Measurements from ENCODE around the gene ARHGAP33. TPM values are rescaled to one million over a fixed set of nuclear protein-coding genes. Genes with fewer than 3 reads are reported as not detected.

ARHGAP33 gene
- total and polyA plus RNA-seq, 5 donors from 2014 or later = 0.40 to 46.7 TPM; not detected in 3

- ATAC-seq (ENCODE audit: low read depth in 2 of 2) (no peak), DNase-seq (no peak)
- peaks cover 58% of the 10 kb centered on the region for H3K4me1 ChIP-seq (ENCODE audit: control insufficient read depth, insufficient read depth, low read length, poor library complexity, severe bottlenecking)
- H3K4me3 Mint-ChIP-seq = peak overlapping the region; percentile 90 to 98 (median 94)
- no peaks in the 10 kb centered on the region for H3K9me3 ChIP-seq (ENCODE audit: control insufficient read depth in 2 of 2, low read length in 2 of 2)
- no peak overlapping the region for H3K27ac ChIP-seq (ENCODE audit: insufficient read depth, low read length, poor library complexity, severe bottlenecking)
- peaks cover 12% of the 10 kb centered on the region for H3K27me3 Mint-ChIP-seq
- H3K4me3 ChIP-seq (ENCODE audit: low read depth, low read length) = no peak overlapping the region
- no peaks in the 10 kb centered on the region for H3K9me3 Mint-ChIP-seq
- no peaks in the 10 kb centered on the region for H3K27me3 ChIP-seq (ENCODE audit: control insufficient read depth, insufficient read depth, low read length)
- H3K27ac Mint-ChIP-seq = peak overlapping the region in 1 of 3 donors; percentile 100
- H3K4me1 Mint-ChIP-seq = peaks cover 5 to 64% (median 32%) of the 10 kb centered on the region in 4 donors
- H3K36me3 Mint-ChIP-seq = peaks cover 9% of the 10 kb centered on the region
- H3K36me3 ChIP-seq (ENCODE audit: control insufficient read depth, insufficient read depth, low read length) = no peaks in the 10 kb centered on the region
Measured at GRCh38 chr19:35746531-35746930, 28.8 kb upstream of the ARHGAP33 start.

GRCh38 chr19:35748106-35749020 lies 27.0 kb upstream of the ARHGAP33 start, which contains the start of gene LIN37:
TSS of gene LIN37 (plus strand) at chr19:35748576. CDS start at chr19:35748725, 149 bp downstream.
- H3K4me1 Mint-ChIP-seq = peaks cover 5 to 49% (median 25%) of the 10 kb centered on the region in 4 donors
- no peaks in the 10 kb centered on the region for H3K9me3 Mint-ChIP-seq

GRCh38 chr19:35750167-35750566 lies 25.2 kb upstream of the ARHGAP33 start:
- H3K9me3 Mint-ChIP-seq = no peaks in the 10 kb centered on the region
- Histone ChIP-seq H3K27ac (ENCODE audit: insufficient read depth, low read length, poor library complexity, severe bottlenecking) (no peak overlapping the region), H3K4me1 (ENCODE audit: control insufficient read depth, insufficient read depth, low read length, poor library complexity, severe bottlenecking) (peaks cover 28% of the 10 kb centered on the region), H3K36me3 (ENCODE audit: control insufficient read depth, insufficient read depth, low read length) (peaks cover 14% of the 10 kb centered on the region), H3K27me3 (ENCODE audit: control insufficient read depth, insufficient read depth, low read length) (no peaks in the 10 kb centered on the region), H3K9me3 (ENCODE audit: control insufficient read depth in 2 of 2, low read length in 2 of 2) (no peaks in the 10 kb centered on the region), H3K4me3 (ENCODE audit: low read depth, low read length) (no peak overlapping the region)
- H3K27ac Mint-ChIP-seq = no peak overlapping the region
- peaks cover 5 to 45% (median 18%) of the 10 kb centered on the region in 4 donors for H3K4me1 Mint-ChIP-seq
- H3K36me3 Mint-ChIP-seq = peaks cover 3% of the 10 kb centered on the region
- H3K4me3 Mint-ChIP-seq = peak overlapping the region; percentile 26 to 81 (median 58)
- ATAC-seq (ENCODE audit: low read depth in 2 of 2) (no peak), DNase-seq (no peak)
- H3K27me3 Mint-ChIP-seq = peaks cover 5% of the 10 kb centered on the region

More at GRCh38 chr19:35748106-35749020, 27.0 kb upstream of the ARHGAP33 start, which contains the start of gene LIN37:
- Mint-ChIP-seq H3K4me3 (peak within 1 kb of the TSS; percentile 91 to 98 (median 97)), H3K36me3 (peaks cover 3% of the 10 kb centered on the region), H3K27me3 (peaks cover 6% of the 10 kb centered on the region), H3K27ac (peak within 1 kb of the TSS; percentile 87 to 98 (median 95))
- Histone ChIP-seq H3K36me3 (ENCODE audit: control insufficient read depth, insufficient read depth, low read length) (peaks cover 8% of the 10 kb centered on the region), H3K4me3 (ENCODE audit: low read depth, low read length) (peak within 1 kb of the TSS; percentile 88), H3K27ac (ENCODE audit: insufficient read depth, low read length, poor library complexity, severe bottlenecking) (peak within 1 kb of the TSS; percentile 78), H3K27me3 (ENCODE audit: control insufficient read depth, insufficient read depth, low read length) (no peaks in the 10 kb centered on the region), H3K4me1 (ENCODE audit: control insufficient read depth, insufficient read depth, low read length, poor library complexity, severe bottlenecking) (peaks cover 40% of the 10 kb centered on the region), H3K9me3 (ENCODE audit: control insufficient read depth in 2 of 2, low read length in 2 of 2) (no peaks in the 10 kb centered on the region)
- ATAC-seq (ENCODE audit: low read depth in 2 of 2) (peak; percentile 76 to 77), DNase-seq (peak; percentile 98 to 99 (median 99))

GRCh38 chr19:35751839-35752745 lies 23.3 kb upstream of the ARHGAP33 start:
- no peaks in the 10 kb centered on the region for H3K27me3 ChIP-seq (ENCODE audit: control insufficient read depth, insufficient read depth, low read length)
- no peak for DNase-seq
- peaks cover 36% of the 10 kb centered on the region for H3K4me1 ChIP-seq (ENCODE audit: control insufficient read depth, insufficient read depth, low read length, poor library complexity, severe bottlenecking)
- H3K36me3 ChIP-seq (ENCODE audit: control insufficient read depth, insufficient read depth, low read length) = peaks cover 14% of the 10 kb centered on the region
- no peaks in the 10 kb centered on the region for H3K27me3 Mint-ChIP-seq
- H3K4me3 Mint-ChIP-seq = peak overlapping the region in 1 of 4 donors; percentile 44
- H3K9me3 Mint-ChIP-seq = no peaks in the 10 kb centered on the region
- no peak for ATAC-seq (ENCODE audit: low read depth in 2 of 2)
- H3K36me3 Mint-ChIP-seq = peaks cover 3% of the 10 kb centered on the region
- H3K9me3 ChIP-seq (ENCODE audit: control insufficient read depth in 2 of 2, low read length in 2 of 2) = no peaks in the 10 kb centered on the region
- H3K27ac ChIP-seq (ENCODE audit: insufficient read depth, low read length, poor library complexity, severe bottlenecking) = no peak overlapping the region
- no peak overlapping the region for H3K4me3 ChIP-seq (ENCODE audit: low read depth, low read length)
- peaks cover 5 to 44% (median 8%) of the 10 kb centered on the region in 4 donors for H3K4me1 Mint-ChIP-seq
- H3K27ac Mint-ChIP-seq = no peak overlapping the region

- no peak for DNase-seq
- H3K4me3 Mint-ChIP-seq = peak overlapping the region in 1 of 4 donors; percentile 65
- peaks cover 4 to 46% (median 10%) of the 10 kb centered on the region in 4 donors for H3K4me1 Mint-ChIP-seq
Measured at GRCh38 chr19:35752746-35753350, 22.5 kb upstream of the ARHGAP33 start.

GRCh38 chr19:35753634-35754369 lies 21.6 kb upstream of the ARHGAP33 start:
- H3K4me1 Mint-ChIP-seq = peaks cover 0 to 42% (median 6%) of the 10 kb centered on the region in 4 donors
- H3K27me3 Mint-ChIP-seq = peaks cover 6% of the 10 kb centered on the region
- no peak overlapping the region for H3K4me3 ChIP-seq (ENCODE audit: low read depth, low read length)
- DNase-seq (no peak), ATAC-seq (ENCODE audit: low read depth in 2 of 2) (no peak)
- H3K36me3 Mint-ChIP-seq = no peaks in the 10 kb centered on the region
- H3K9me3 ChIP-seq (ENCODE audit: control insufficient read depth in 2 of 2, low read length in 2 of 2) = no peaks in the 10 kb centered on the region
- H3K4me1 ChIP-seq (ENCODE audit: control insufficient read depth, insufficient read depth, low read length, poor library complexity, severe bottlenecking) = peaks cover 40% of the 10 kb centered on the region
- no peaks in the 10 kb centered on the region for H3K9me3 Mint-ChIP-seq
- H3K27ac Mint-ChIP-seq = no peak overlapping the region
- H3K27me3 ChIP-seq (ENCODE audit: control insufficient read depth, insufficient read depth, low read length) = no peaks in the 10 kb centered on the region
- H3K36me3 ChIP-seq (ENCODE audit: control insufficient read depth, insufficient read depth, low read length) = peaks cover 14% of the 10 kb centered on the region
- H3K27ac ChIP-seq (ENCODE audit: insufficient read depth, low read length, poor library complexity, severe bottlenecking) = no peak overlapping the region
- peak overlapping the region in 1 of 4 donors; percentile 65 for H3K4me3 Mint-ChIP-seq

More at GRCh38 chr19:35752746-35753350, 22.5 kb upstream of the ARHGAP33 start:
- H3K36me3 Mint-ChIP-seq = peaks cover 3% of the 10 kb centered on the region
- Histone ChIP-seq H3K27me3 (ENCODE audit: control insufficient read depth, insufficient read depth, low read length) (no peaks in the 10 kb centered on the region), H3K4me1 (ENCODE audit: control insufficient read depth, insufficient read depth, low read length, poor library complexity, severe bottlenecking) (peaks cover 39% of the 10 kb centered on the region), H3K9me3 (ENCODE audit: control insufficient read depth in 2 of 2, low read length in 2 of 2) (no peaks in the 10 kb centered on the region), H3K36me3 (ENCODE audit: control insufficient read depth, insufficient read depth, low read length) (peaks cover 14% of the 10 kb centered on the region), H3K4me3 (ENCODE audit: low read depth, low read length) (no peak overlapping the region), H3K27ac (ENCODE audit: insufficient read depth, low read length, poor library complexity, severe bottlenecking) (no peak overlapping the region)
- H3K9me3 Mint-ChIP-seq = no peaks in the 10 kb centered on the region
- H3K27me3 Mint-ChIP-seq = peaks cover 2% of the 10 kb centered on the region
- no peak for ATAC-seq (ENCODE audit: low read depth in 2 of 2)
- no peak overlapping the region for H3K27ac Mint-ChIP-seq

Measured in CD4-positive, CD25-positive, alpha-beta regulatory T cell (primary cell).